Hindlimb muscle (tissue), 1 donor: ENCODE results near the gene CNTFR. TPM values are rescaled to one million over a fixed set of nuclear protein-coding genes. Genes with fewer than 3 reads are reported as not detected.
A peak's percentile ranks its signal among the peaks of the same experiment; 100 is the strongest.
"Not testable (repeated sequence)": the region's sequence is repeated elsewhere in the genome, so short reads cannot be mapped to it uniquely, and the experiment has no call there.

Experiments used
- DNase-seq: peaks from one replicate; pipeline ENCODE4 v3.0.0-alpha.2; 2013
- polyA plus RNA-seq: library from polyadenylated mRNA; unstranded; fragments of 120-200 nt; gene quantifications from one replicate; pipeline ENCODE4 v1.2.1, GENCODE V29; 2013; ENCODE audit not compliant: insufficient read length

CNTFR gene
- polyA plus RNA-seq: 53.8 TPM

- peak; percentile 83 for DNase-seq
Measured at GRCh38 chr9:34589636-34590380, at the start of gene CNTFR. TSS of gene CNTFR (minus strand) at chr9:34589724. CDS start at chr9:34568981, 20,743 bp downstream.

- not testable (repeated sequence) for DNase-seq
Measured at GRCh38 chr9:34639322-34639721, 49.8 kb upstream of the CNTFR start.

GRCh38 chr9:34638138-34638445, 48.6 kb upstream of the CNTFR start:
- no peak for DNase-seq

GRCh38 chr9:34637356-34638137, 48.0 kb upstream of the CNTFR start, which contains the start of gene SIGMAR1:
TSS of gene SIGMAR1 (minus strand) at chr9:34637787. CDS start at chr9:34637697, 90 bp downstream.
- peak; percentile 90 for DNase-seq

- DNase-seq: no peak
Measured at GRCh38 chr9:34636791-34637355, 47.3 kb upstream of the CNTFR start.

- DNase-seq: no peak
Measured at GRCh38 chr9:34635556-34635955, 46.0 kb upstream of the CNTFR start.

- no peak for DNase-seq
Measured at GRCh38 chr9:34634551-34635248, 45.2 kb upstream of the CNTFR start.

- peak; percentile 64 for DNase-seq
Measured at GRCh38 chr9:34633851-34634550, 44.5 kb upstream of the CNTFR start.

GRCh38 chr9:34633166-34633565, 43.6 kb upstream of the CNTFR start:
- DNase-seq: no peak

GRCh38 chr9:34630402-34631154, 41.1 kb upstream of the CNTFR start:
- no peak for DNase-seq

- no peak for DNase-seq
Measured at GRCh38 chr9:34629491-34629808, 39.9 kb upstream of the CNTFR start.

GRCh38 chr9:34628656-34629490, 39.3 kb upstream of the CNTFR start, which contains the start of gene ARID3C:
TSS of gene ARID3C (minus strand) at chr9:34629066. CDS start at chr9:34628014, 1,052 bp downstream.
- DNase-seq: no peak

GRCh38 chr9:34627716-34628655, 38.5 kb upstream of the CNTFR start:
- no peak for DNase-seq

GRCh38 chr9:34625186-34625486, 35.6 kb upstream of the CNTFR start:
- no peak for DNase-seq

- no peak for DNase-seq
Measured at GRCh38 chr9:34624475-34625185, 35.1 kb upstream of the CNTFR start.

- DNase-seq: no peak
Measured at GRCh38 chr9:34623374-34624235, 34.1 kb upstream of the CNTFR start.

GRCh38 chr9:34620061-34620994, 30.8 kb upstream of the CNTFR start, which contains the start of gene DCTN3:
TSS of gene DCTN3 (minus strand) at chr9:34620495. CDS start at chr9:34620464, 31 bp downstream.
- DNase-seq: peak; percentile 93
